B cell (primary cell): ENCODE results near the gene CTDNEP1. TPM values are rescaled to one million over a fixed set of nuclear protein-coding genes. Genes with fewer than 3 reads are reported as not detected.

Experiments used
- ATAC-seq: fragments of 200-7000 bp; cut with Tn5 transposase; one replicate; pipeline ENCODE4 v1.10.0; 2021; ENCODE audit warnings: low read depth, mild to moderate bottlenecking, moderate number of reproducible peaks, moderate library complexity
- CTCF ChIA-PET: fragments of 350-600 bp; sonication (Branson Sonifier 250); formaldehyde crosslinking; loops from one replicate; lab custom pipeline; 2021; ENCODE audit warnings: antibody characterized with exemption, inconsistent platforms; lab: Charles Lee
- POLR2A ChIA-PET: fragments of 350-600 bp; sonication (Branson Sonifier 250); formaldehyde crosslinking; loops from one replicate; lab custom pipeline; 2021; ENCODE audit warnings: antibody characterized with exemption; lab: Charles Lee
- DNase-seq: peaks from one replicate; pipeline ENCODE4 v3.0.0; 2013
- H2AFZ ChIP-seq: 2 replicates; pipeline ENCODE4 v1.6.1; 2012; ENCODE audit warnings: mild to moderate bottlenecking, low read depth, low read length; ENCODE audit not compliant: insufficient read depth, poor library complexity, severe bottlenecking
- H3K27ac ChIP-seq, 2 donors: 1 replicate in 1 of 2; 2 replicates in 1 of 2; pipeline ENCODE4 v1.5.1; 2012 to 2013; ENCODE audit warnings: low read length in 2 of 2, mild to moderate bottlenecking in 2 of 2, moderate library complexity in 1 of 2
- H3K27me3 ChIP-seq, 4 experiments: fragments of 200-600 bp in 1 of 4; sonication (generic) in 1 of 4; replicated peaks in 1 of 4; 1 replicate in 2 of 4; 2 replicates in 2 of 4; pipeline versions ENCODE4 v1.6.1 to v1.7.0; 2013 to 2016; ENCODE audit warnings: low read length in 3 of 4, mild to moderate bottlenecking in 2 of 4, mixed read lengths in 1 of 4, moderate library complexity in 1 of 4; ENCODE audit not compliant: insufficient read depth in 4 of 4, control insufficient read depth in 3 of 4; ENCODE audit errors: control extremely low read depth in 1 of 4
- H3K36me3 ChIP-seq, 2 experiments: replicated peaks in 1 of 2; 1 replicate in 1 of 2; 2 replicates in 1 of 2; pipeline versions ENCODE4 v1.6.1 to v1.7.1; 2013; ENCODE audit warnings: low read length in 1 of 2; ENCODE audit not compliant: insufficient read depth in 2 of 2, control insufficient read depth in 1 of 2; ENCODE audit errors: control extremely low read depth in 1 of 2, extremely low read depth in 1 of 2
- H3K4me1 ChIP-seq, 2 donors: fragments of 200-600 bp in 1 of 2; sonication (generic) in 1 of 2; 1 replicate in 1 of 2; 2 replicates in 1 of 2; pipeline versions ENCODE4 v1.5.1 to v1.6.1; 2013 to 2017; ENCODE audit warnings: low read length in 2 of 2; ENCODE audit not compliant: control insufficient read depth in 2 of 2, insufficient read depth in 2 of 2
- H3K4me2 ChIP-seq: replicated peaks from 2 replicates; pipeline ENCODE3; 2012; ENCODE audit warnings: mild to moderate bottlenecking, low read depth, low read length; ENCODE audit not compliant: poor library complexity, severe bottlenecking
- H3K4me3 ChIP-seq, 5 experiments: fragments of 200-600 bp in 1 of 5; sonication (generic) in 1 of 5; 1 replicate in 3 of 5; 2 replicates in 2 of 5; pipeline versions ENCODE4 v1.5.1 to v1.7.0; 2011 to 2016; ENCODE audit warnings: low read length in 4 of 5, mild to moderate bottlenecking in 4 of 5, low read depth in 2 of 5, control low read depth in 1 of 5, moderate library complexity in 1 of 5; ENCODE audit not compliant: insufficient read depth in 1 of 5; ENCODE audit errors: control extremely low read depth in 1 of 5, extremely low read depth in 1 of 5
- H3K79me2 ChIP-seq: fragments of 200-600 bp; sonication (generic); one replicate; pipeline ENCODE4 v1.6.0; 2016; ENCODE audit warnings: low read length; ENCODE audit not compliant: control insufficient read depth, insufficient read depth
- H3K9ac ChIP-seq: fragments of 200-600 bp; sonication (generic); 2 replicates; pipeline ENCODE4 v1.6.1; 2017; ENCODE audit warnings: mild to moderate bottlenecking, low read length, moderate library complexity
- H3K9me3 ChIP-seq, 3 donors: one replicate each; pipeline versions ENCODE4 v1.6.1 to v1.7.1; 2013; ENCODE audit warnings: low read length in 2 of 3; ENCODE audit not compliant: control insufficient read depth in 2 of 3, insufficient read depth in 1 of 3; ENCODE audit errors: control extremely low read depth in 1 of 3
- H4K20me1 ChIP-seq: 2 replicates; pipeline ENCODE4 v1.6.0; 2012; ENCODE audit warnings: mild to moderate bottlenecking, low read length; ENCODE audit not compliant: insufficient read depth, control insufficient read depth, poor library complexity, severe bottlenecking
- H3K27ac Mint-ChIP-seq: one replicate; pipeline ENCODE4 v1.8.0; 2021; ENCODE audit warnings: mixed read lengths
- H3K27me3 Mint-ChIP-seq: one replicate; pipeline ENCODE4 v1.8.0; 2021; ENCODE audit warnings: mixed read lengths
- H3K4me1 Mint-ChIP-seq: one replicate; pipeline ENCODE4 v1.8.0; 2021; ENCODE audit warnings: mixed read lengths
- H3K4me3 Mint-ChIP-seq: one replicate; pipeline ENCODE4 v1.8.0; 2021; ENCODE audit warnings: mixed read lengths
- H3K9me3 Mint-ChIP-seq: one replicate; pipeline ENCODE4 v1.8.0; 2022; ENCODE audit warnings: mixed read lengths; ENCODE audit not compliant: insufficient read depth
- CTCF ChIP-seq: fragments of 200-600 bp; IDR thresholded peaks from one replicate; pipeline ENCODE4 v1.8.0; 2022; ENCODE audit warnings: antibody characterized with exemption, mild to moderate bottlenecking
- EZH2 ChIP-seq: IDR thresholded peaks from 2 replicates; pipeline ENCODE4 v1.6.1; 2012; ENCODE audit warnings: borderline replicate concordance, low read depth, mild to moderate bottlenecking, moderate library complexity, low read length; ENCODE audit not compliant: insufficient read depth, poor library complexity, severe bottlenecking
- WGBS: methylation state at CpG from one replicate; pipeline ENCODE4 v1.1.5; 2013; ENCODE audit warnings: missing lambda C conversion rate; ENCODE audit not compliant: insufficient coverage; 5-methylcytosine and 5-hydroxymethylcytosine counted together
- intact Hi-C: fragments of 100-400 bp; cut with micrococcal nuclease; formaldehyde crosslinking; loops from one replicate; pipeline ENCODE4 v1.10.0; 2022
- polyA plus RNA-seq: library from polyadenylated mRNA; depleted of rRNA; stranded (reverse); fragments of >200 nt; gene quantifications from 2 replicates; pipeline ENCODE4 v1.2.3, GENCODE V29; 2012
- total RNA-seq, 2 donors: library from RNA; stranded (reverse); fragments of 120-200 nt in 1 of 2; gene quantifications; 1 replicate in 1 of 2; 2 replicates in 1 of 2; pipeline versions ENCODE4 v1.2.3 to v1.2.4, GENCODE V29; 2013 to 2022

The CTDNEP1 gene
- total and polyA plus RNA-seq, 2 donors (not counting 1 experiment from before 2014, with no cell fraction given) = 125 to 162 TPM

GRCh38 chr17:7238420-7239090 lies 13.0 kb downstream of the CTDNEP1 start:
- Histone ChIP-seq H3K4me2 (peak overlapping the region; percentile 79), H3K9ac (peak overlapping the region; percentile 94), H4K20me1 (peaks cover 22% of the 10 kb centered on the region), H3K79me2 (peaks cover 50% of the 10 kb centered on the region), H2AFZ (peak overlapping the region; percentile 65), H3K9me3 (no peaks in the 10 kb centered on the region), H3K27ac (peak overlapping the region; percentile 55 to 85), H3K36me3 (peaks cover 0 to 25% of the 10 kb centered on the region in 2 experiments), H3K4me1 (peaks cover 44 to 53% of the 10 kb centered on the region in 2 donors), H3K4me3 (peak overlapping the region; percentile 74 to 97 (median 75)), H3K27me3 (no peaks in the 10 kb centered on the region)
- TF ChIP-seq CTCF (no peak), EZH2 (no peak)
- ChIA-PET POLR2A (interaction anchor here (0.6 to 13.1 kb wide), 11 partner anchors 12 to 1783 kb away, joined by 3 to 157 read pairs (median 3); partner anchors contain the start of genes ACADVL, CTDNEP1, DLG4 and ELP5), CTCF (interaction anchor here (0.6 to 5.0 kb wide), 3 partner anchors 13 to 374 kb away, joined by 5 to 36 read pairs (median 6); partner anchors contain the start of genes ACADVL, CTDNEP1, DLG4 and ELP5)
- no peaks in the 10 kb centered on the region for H3K9me3 Mint-ChIP-seq
- peak overlapping the region; percentile 98 for H3K4me3 Mint-ChIP-seq
- peak; percentile 69 for DNase-seq
- intact Hi-C loops = loop anchor here (1.0 to 5.0 kb wide), 7 partner anchors 19 to 448 kb away; partner anchors contain the start of genes ACADVL, DLG4, EIF5A and SENP3
- under 1% methylated on average over 25 of the region's 39 CpGs for WGBS
- H3K27me3 Mint-ChIP-seq = no peaks in the 10 kb centered on the region
- H3K4me1 Mint-ChIP-seq = peaks cover 65% of the 10 kb centered on the region
- H3K27ac Mint-ChIP-seq = peak overlapping the region; percentile 100
- ATAC-seq = no peak
